Transverse colon (tissue), 4 donors: ENCODE data around the gene CDSN.

Experiments used
- CTCF ChIP-seq, 5 experiments: fragments of 200-600 bp in 3 of 5; fragments of 450-650 bp in 2 of 5; sonication (generic) in 3 of 5; IDR thresholded peaks; 1 replicate in 2 of 5; 2 replicates in 3 of 5; pipeline ENCODE4 v1.5.1; 2016 to 2017; ENCODE audit warnings: antibody characterized with exemption in 5 of 5, inconsistent platforms in 3 of 5, mild to moderate bottlenecking in 2 of 5, moderate library complexity in 1 of 5
- POLR2A ChIP-seq: fragments of 450-650 bp; IDR thresholded peaks from one replicate; pipeline ENCODE4 v1.6.1; 2016; ENCODE audit warnings: antibody characterized with exemption, mild to moderate bottlenecking, moderate library complexity
- POLR2AphosphoS5 ChIP-seq, 3 donors: sonication (generic); formaldehyde crosslinking; IDR thresholded peaks; one replicate each; pipeline ENCODE4 v1.6.1; 2016; ENCODE audit warnings: antibody characterized with exemption in 3 of 3

GRCh38 chr6:31157513-31158139 is 37.4 kb upstream of the CDSN start, which contains the start of gene CCHCR1:
- TF ChIP-seq POLR2AphosphoS5 (IDR thresholded peaks at IDR 0.05) (no peak), CTCF (IDR thresholded peaks at IDR 0.05) (no peak), POLR2A (no peak)
